LNCaP clone FGC (cell line): Measurements from ENCODE around the gene TRPV2.

ENCODE experiments used
- DNase-seq: peaks from one replicate; pipeline ENCODE4 v3.0.0-alpha.2; 2011; ENCODE audit warnings: low read depth
- H3K4me3 ChIP-seq: 2 replicates; pipeline ENCODE4 v1.5.1; 2011; ENCODE audit warnings: mild to moderate bottlenecking, low read depth, low read length, control low read depth
- TF ChIP-seq, protein P1 (sequence below): IDR thresholded peaks from 2 replicates; pipeline ENCODE4 v1.5.1; 2012; ENCODE audit warnings: mild to moderate bottlenecking; ENCODE audit not compliant: control insufficient read depth, insufficient read depth; ENCODE audit errors: extremely low read depth

The TRPV2 gene

GRCh38 chr17:16425698-16426659, 10.6 kb downstream of the TRPV2 start:
- TF ChIP-seq, protein P1, sequence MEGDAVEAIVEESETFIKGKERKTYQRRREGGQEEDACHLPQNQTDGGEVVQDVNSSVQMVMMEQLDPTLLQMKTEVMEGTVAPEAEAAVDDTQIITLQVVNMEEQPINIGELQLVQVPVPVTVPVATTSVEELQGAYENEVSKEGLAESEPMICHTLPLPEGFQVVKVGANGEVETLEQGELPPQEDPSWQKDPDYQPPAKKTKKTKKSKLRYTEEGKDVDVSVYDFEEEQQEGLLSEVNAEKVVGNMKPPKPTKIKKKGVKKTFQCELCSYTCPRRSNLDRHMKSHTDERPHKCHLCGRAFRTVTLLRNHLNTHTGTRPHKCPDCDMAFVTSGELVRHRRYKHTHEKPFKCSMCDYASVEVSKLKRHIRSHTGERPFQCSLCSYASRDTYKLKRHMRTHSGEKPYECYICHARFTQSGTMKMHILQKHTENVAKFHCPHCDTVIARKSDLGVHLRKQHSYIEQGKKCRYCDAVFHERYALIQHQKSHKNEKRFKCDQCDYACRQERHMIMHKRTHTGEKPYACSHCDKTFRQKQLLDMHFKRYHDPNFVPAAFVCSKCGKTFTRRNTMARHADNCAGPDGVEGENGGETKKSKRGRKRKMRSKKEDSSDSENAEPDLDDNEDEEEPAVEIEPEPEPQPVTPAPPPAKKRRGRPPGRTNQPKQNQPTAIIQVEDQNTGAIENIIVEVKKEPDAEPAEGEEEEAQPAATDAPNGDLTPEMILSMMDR = no peak
- DNase-seq = no peak
- H3K4me3 ChIP-seq = no peak overlapping the region

- TF ChIP-seq, protein P1 = no peak
- no peak for DNase-seq
- no peak overlapping the region for H3K4me3 ChIP-seq
These were observed 11.6 kb downstream of the TRPV2 start for GRCh38 chr17:16427020-16427419.

GRCh38 chr17:16428098-16428882, 12.9 kb downstream of the TRPV2 start:
- DNase-seq = no peak
- H3K4me3 ChIP-seq = no peak overlapping the region
- TF ChIP-seq, protein P1 = peak; percentile 51

DNA sequence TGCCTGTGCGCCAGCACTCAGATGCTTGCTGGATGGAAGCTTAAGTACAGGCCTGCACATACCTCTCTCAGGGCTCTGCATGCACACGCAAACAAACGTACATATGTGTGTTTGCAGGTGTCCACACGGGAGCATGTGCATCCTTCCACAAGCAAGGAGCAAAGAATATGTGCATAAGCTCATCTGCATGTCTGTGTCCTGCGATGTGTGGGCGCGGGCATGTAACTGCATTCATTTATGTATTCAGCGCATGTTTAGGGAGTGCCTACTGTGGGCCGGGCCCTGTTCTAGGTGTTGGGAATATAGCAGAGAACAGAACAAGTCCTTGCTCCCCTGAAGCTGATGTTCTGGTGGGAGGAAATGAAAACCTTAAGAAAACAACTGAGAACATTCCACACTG, 13.7 kb downstream of the TRPV2 start:
- no peak for DNase-seq
- H3K4me3 ChIP-seq = no peak overlapping the region
- TF ChIP-seq, protein P1 = no peak

GRCh38 chr17:16430650-16431049, 15.3 kb downstream of the TRPV2 start:
- no peak for DNase-seq
- H3K4me3 ChIP-seq = no peak overlapping the region
- TF ChIP-seq, protein P1 = no peak

GRCh38 chr17:16432017-16432416, 16.6 kb downstream of the TRPV2 start:
- no peak for DNase-seq
- H3K4me3 ChIP-seq = no peak overlapping the region
- TF ChIP-seq, protein P1 = no peak
